HepG2 (cell line): ENCODE measurements around the gene ATP8A1. TPM values are rescaled to one million over a fixed set of nuclear protein-coding genes. Genes with fewer than 3 reads are reported as not detected.

Experiments used
- ATAC-seq: fragments of 200-7000 bp; cut with Tn5 transposase; 3 replicates; pipeline ENCODE4 v1.9.1; 2020; ENCODE audit warnings: mild to moderate bottlenecking, moderate library complexity
- BruUV-seq: library from RNA; stranded (reverse); fragments of 400-500 nt; replicated peaks from 2 replicates; lab custom pipeline; 2021; lab: Mats Ljungman, UMichigan
- CTCF ChIA-PET: fragments of 300-600 bp; formaldehyde crosslinking; extraction: SDS; loops from one replicate; lab custom pipeline; 2021; ENCODE audit warnings: low total read pairs, inconsistent platforms, low intra/inter-chr PET ratio; lab: Yijun Ruan, JAX
- POLR2A ChIA-PET: fragments of 350-600 bp; sonication (Branson Sonifier 250); formaldehyde crosslinking; loops from one replicate; lab custom pipeline; 2020; ENCODE audit warnings: antibody characterized with exemption, inconsistent platforms; lab: Yijun Ruan, JAX
- DNase-seq: peaks from one replicate; pipeline ENCODE4 v3.0.0-alpha.2; 2015; ENCODE audit warnings: low spot score
- FAIRE-seq: peaks from 3 replicates; lab custom pipeline; 2011; peaks lifted over from hg19 to GRCh38; lab: Jason Lieb, UNC
- H2AFZ ChIP-seq: one replicate; pipeline ENCODE4 v1.6.1; 2011; ENCODE audit warnings: low read length, inconsistent platforms
- H3K27ac ChIP-seq: fragments of 300-600 bp; 3 replicates; pipeline ENCODE4 v1.8.0; 2011; ENCODE audit warnings: mixed run types, mild to moderate bottlenecking, mixed read lengths, low read length, inconsistent platforms; ENCODE audit not compliant: insufficient read depth; ENCODE audit errors: extremely low read length
- H3K27me3 ChIP-seq, 2 experiments: fragments of 200-600 bp in 1 of 2; 2 replicates in 1 of 2; 3 replicates in 1 of 2; pipeline versions ENCODE4 v1.6.0 to v1.8.0; 2011; ENCODE audit warnings: low read length in 2 of 2, mild to moderate bottlenecking in 2 of 2, moderate library complexity in 2 of 2, inconsistent platforms in 1 of 2; ENCODE audit not compliant: insufficient read depth in 2 of 2, control insufficient read depth in 1 of 2
- H3K36me3 ChIP-seq, 2 experiments: fragments of 200-600 bp in 1 of 2; replicated peaks in 1 of 2; 2 replicates in 1 of 2; 3 replicates in 1 of 2; pipeline versions ENCODE4 v1.5.1 to v1.8.0; 2011; ENCODE audit warnings: low read length in 2 of 2, inconsistent platforms in 1 of 2; ENCODE audit not compliant: insufficient read depth in 2 of 2, control insufficient read depth in 1 of 2
- H3K4me1 ChIP-seq: 2 replicates; pipeline ENCODE4 v1.5.1; 2012; ENCODE audit warnings: low read length, inconsistent platforms; ENCODE audit not compliant: insufficient read depth
- H3K4me2 ChIP-seq: 2 replicates; pipeline ENCODE4 v1.6.0; 2011; ENCODE audit warnings: low read depth, low read length, inconsistent platforms
- H3K4me3 ChIP-seq, 3 experiments: fragments of 200-600 bp in 1 of 3; sonication (generic), shearing (Covaris generic) in 1 of 3; replicated peaks in 1 of 3; 2 replicates each; pipeline ENCODE4 v1.5.1; 2011 to 2016; ENCODE audit warnings: low read length in 3 of 3, inconsistent platforms in 2 of 3, low read depth in 2 of 3, mild to moderate bottlenecking in 2 of 3, control low read depth in 1 of 3, mixed read lengths in 1 of 3; ENCODE audit not compliant: insufficient read depth in 1 of 3
- H3K79me2 ChIP-seq: one replicate; pipeline ENCODE4 v1.6.1; 2011; ENCODE audit warnings: low read length, inconsistent platforms; ENCODE audit not compliant: insufficient read depth
- H3K9ac ChIP-seq: 2 replicates; pipeline ENCODE4 v1.6.0; 2011; ENCODE audit warnings: mild to moderate bottlenecking, low read depth, low read length, inconsistent platforms; ENCODE audit not compliant: insufficient read depth
- H3K9me3 ChIP-seq: 2 replicates; pipeline ENCODE4 v1.5.1; 2012; ENCODE audit warnings: mild to moderate bottlenecking, low read length
- H4K20me1 ChIP-seq: 2 replicates; pipeline ENCODE4 v1.6.0; 2011; ENCODE audit warnings: inconsistent platforms, mild to moderate bottlenecking, low read length, moderate library complexity; ENCODE audit not compliant: insufficient read depth
- CEBPB ChIP-seq: IDR thresholded peaks from 2 replicates; pipeline ENCODE4 v1.6.1; 2011; ENCODE audit warnings: low read depth, low read length, improper control_type of control experiment, borderline replicate concordance
- EZH2 ChIP-seq: conservative IDR thresholded peaks from 2 replicates; pipeline ENCODE4 v1.6.1; 2012; ENCODE audit warnings: mild to moderate bottlenecking, low read depth, low read length, moderate library complexity
- GTF3A ChIP-seq: sonication (generic); formaldehyde crosslinking; conservative IDR thresholded peaks from 2 replicates; pipeline ENCODE4 v1.4.0; 2020; ENCODE audit warnings: mild to moderate bottlenecking, missing genetic modification reagents
- MLLT10 ChIP-seq: sonication (generic); formaldehyde crosslinking; IDR thresholded peaks from 2 replicates; pipeline ENCODE4 v1.4.0; 2020; ENCODE audit warnings: missing genetic modification reagents
- PHF21A ChIP-seq: sonication (generic); formaldehyde crosslinking; IDR thresholded peaks from 2 replicates; pipeline ENCODE4 v1.5.0; 2020; ENCODE audit warnings: mild to moderate bottlenecking, missing genetic modification reagents
- RBAK ChIP-seq: sonication (generic); formaldehyde crosslinking; IDR thresholded peaks from 2 replicates; pipeline ENCODE4 v1.5.1; 2020; ENCODE audit warnings: mild to moderate bottlenecking, missing genetic modification reagents
- TARDBP ChIP-seq: sonication (generic); formaldehyde crosslinking; IDR thresholded peaks from 2 replicates; pipeline ENCODE4 v1.8.0; 2022; ENCODE audit warnings: mild to moderate bottlenecking, missing genetic modification reagents
- TP53 ChIP-seq: sonication (generic); formaldehyde crosslinking; conservative IDR thresholded peaks from 2 replicates; pipeline ENCODE4 v1.4.0; 2020; ENCODE audit warnings: missing genetic modification reagents
- ZKSCAN1 ChIP-seq: fragments of 150-350 bp; IDR thresholded peaks from 2 replicates; pipeline ENCODE4 v1.6.1; 2014; ENCODE audit warnings: low read length
- WGBS: methylation state at CpG from one replicate; pipeline ENCODE4 v1.1.6; 2017; ENCODE audit warnings: low lambda C conversion rate; 5-methylcytosine and 5-hydroxymethylcytosine counted together
- in situ Hi-C: cut with HindIII; loops from 2 replicates; pipeline ENCODE4 v1.10.0; 2017; ENCODE audit warnings: low pct_unique_long_range_greater_than_20kb; ENCODE audit not compliant: extremely low pct_ligation_motif_present
- intact Hi-C: fragments of 100-400 bp; cut with micrococcal nuclease; formaldehyde crosslinking; loops from one replicate; pipeline ENCODE4 v1.10.0; 2022; ENCODE audit not compliant: unreplicated experiment
- polyA plus RNA-seq, 8 experiments: library from polyadenylated mRNA; depleted of rRNA in 3 of 8; stranded (reverse) in 7 of 8; unstranded in 1 of 8; fragments of >200 nt; fragmentation: Illumina TruSeq in 4 of 8; extraction: Trizol in 4 of 8; gene quantifications; 2 replicates each; pipeline versions ENCODE4 v1.2.1 to v1.2.3, GENCODE V29; 2011 to 2016; ENCODE audit warnings: low read depth in 4 of 8, missing spikeins in 1 of 8, mixed read lengths in 1 of 8; ENCODE audit not compliant: insufficient read depth in 1 of 8
- total RNA-seq, 5 experiments: library from RNA; depleted of rRNA; stranded (reverse); fragments of >200 nt; fragmentation: Illumina TruSeq; extraction: Trizol; gene quantifications; 2 replicates each; pipeline ENCODE4 v1.2.3, GENCODE V29; 2016; ENCODE audit warnings: low read depth in 1 of 5

The ATP8A1 gene
- total and polyA plus RNA-seq, 2 of the 13 experiments (the other 11 are each of a cell fraction or from before 2014, with no cell fraction given), result 1.7 to 6.2 TPM

DNA sequence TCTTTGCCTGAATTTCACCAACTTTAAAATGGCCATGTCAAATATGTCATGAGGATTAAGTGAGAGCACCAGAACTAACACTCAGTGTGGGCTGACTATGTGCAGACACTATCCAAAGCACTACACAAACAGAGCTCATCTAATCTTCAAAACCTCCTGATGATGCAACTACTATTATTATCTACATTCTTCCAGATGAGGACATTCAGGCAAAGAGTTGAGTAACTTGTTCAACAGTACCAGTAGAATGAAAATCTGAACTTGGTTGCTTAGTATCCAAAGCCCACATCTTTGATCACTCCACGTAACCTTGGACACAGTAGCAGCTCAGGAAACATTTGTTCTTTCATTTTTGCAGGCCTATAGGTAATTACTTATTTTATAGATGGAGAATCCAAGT is 90.1 kb downstream of the ATP8A1 start:
- CTCF ChIA-PET, result interaction anchor here (3.0 kb wide), 1 partner anchor 299 kb away, joined by 51 read pairs; no protein-coding TSS in a partner anchor
- POLR2A ChIA-PET, result no interaction called here
- no peak overlapping the region for H2AFZ ChIP-seq
- H3K4me2 ChIP-seq, result no peak overlapping the region
- BruUV-seq, result no TSS peak
- no peak overlapping the region for H3K9ac ChIP-seq
- ATAC-seq, result no peak
- no peaks in the 10 kb centered on the region for H3K9me3 ChIP-seq
- no peak for FAIRE-seq
- TF ChIP-seq ZKSCAN1 (peak; percentile 64), CEBPB (peak; percentile 64; the same call in 1 of the 2 replicates), GTF3A (no peak)
- in situ Hi-C loops (loop anchor here (5.0 to 25.0 kb wide), 2 partner anchors 195 to 295 kb away; no protein-coding TSS in a partner anchor), intact Hi-C loops (no loop called here)
- no peak overlapping the region for H3K4me3 ChIP-seq
- no peaks in the 10 kb centered on the region for H3K79me2 ChIP-seq
- no peaks in the 10 kb centered on the region for H3K36me3 ChIP-seq
- no peak for DNase-seq
- H3K27me3 ChIP-seq, result no peaks in the 10 kb centered on the region
- no peak overlapping the region for H3K27ac ChIP-seq
- H4K20me1 ChIP-seq, result no peaks in the 10 kb centered on the region
- 60% methylated on average over 1 of the region's 1 CpG for WGBS
- no peaks in the 10 kb centered on the region for H3K4me1 ChIP-seq

DNA sequence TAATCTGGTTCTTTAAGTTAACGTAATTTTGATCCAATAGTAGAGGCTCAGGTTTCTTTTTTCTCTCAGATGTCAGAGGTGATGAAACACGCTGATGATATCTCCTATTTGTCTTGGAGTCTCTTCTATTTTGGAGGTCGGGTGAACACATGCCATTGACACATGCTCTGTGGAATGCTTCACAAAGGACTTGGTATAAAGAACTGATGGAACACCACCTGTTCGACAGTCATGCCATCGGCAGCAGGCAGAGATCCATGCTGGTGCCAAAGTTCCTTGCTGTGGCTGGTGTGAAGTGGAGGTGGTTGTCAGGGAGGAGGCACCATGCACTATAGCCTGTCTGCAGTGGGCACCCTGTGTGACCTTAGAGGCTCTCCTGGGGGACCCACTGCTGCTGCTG is 94.9 kb downstream of the ATP8A1 start:
- POLR2A ChIA-PET, result no interaction called here
- DNase-seq, result no peak
- Histone ChIP-seq H3K4me3 (no peak overlapping the region), H3K27me3 (no peaks in the 10 kb centered on the region), H3K9me3 (no peaks in the 10 kb centered on the region), H4K20me1 (no peaks in the 10 kb centered on the region), H3K27ac (no peak overlapping the region), H3K4me1 (no peaks in the 10 kb centered on the region), H3K9ac (no peak overlapping the region), H3K36me3 (no peaks in the 10 kb centered on the region), H2AFZ (no peak overlapping the region), H3K4me2 (no peak overlapping the region), H3K79me2 (no peaks in the 10 kb centered on the region)
- CTCF ChIA-PET, result no interaction called here
- in situ Hi-C loops, result loop anchor here (25.0 kb wide), 1 partner anchor 200 kb away; no protein-coding TSS in a partner anchor
- no peak for ATAC-seq
- no TSS peak for BruUV-seq
- intact Hi-C loops, result no loop called here
- no peak for TF ChIP-seq EZH2
- TF ChIP-seq PHF21A (CRISPR knock-in tag), result no peak
- no peak for TF ChIP-seq TARDBP (CRISPR knock-in tag)
- no peak for TF ChIP-seq MLLT10
- TF ChIP-seq TP53 (CRISPR knock-in tag), result no peak
- TF ChIP-seq RBAK (CRISPR knock-in tag), result no peak
- FAIRE-seq, result no peak
- 74% methylated on average over 5 of the region's 5 CpGs for whole genome bisulfite sequencing
